B cell (primary cell): ENCODE data around the gene KSR2.

Experiments used
- CTCF ChIP-seq: fragments of 200-600 bp; IDR thresholded peaks from one replicate; pipeline ENCODE4 v1.8.0; 2022; ENCODE audit warnings: antibody characterized with exemption, mild to moderate bottlenecking
- EZH2 ChIP-seq: IDR thresholded peaks from 2 replicates; pipeline ENCODE4 v1.6.1; 2012; ENCODE audit warnings: borderline replicate concordance, low read depth, mild to moderate bottlenecking, moderate library complexity, low read length; ENCODE audit not compliant: insufficient read depth, poor library complexity, severe bottlenecking

- no peak for TF ChIP-seq CTCF
- TF ChIP-seq EZH2, result no peak
Measured at GRCh38 chr12:117645473-117645872, 323.3 kb downstream of the KSR2 start.
